Measurements from ENCODE around the gene OR2A12.
"Not testable (repeated sequence)": the region's sequence is repeated elsewhere in the genome, so short reads cannot be mapped to it uniquely, and the experiment has no call there.

Gene OR2A12

DNA sequence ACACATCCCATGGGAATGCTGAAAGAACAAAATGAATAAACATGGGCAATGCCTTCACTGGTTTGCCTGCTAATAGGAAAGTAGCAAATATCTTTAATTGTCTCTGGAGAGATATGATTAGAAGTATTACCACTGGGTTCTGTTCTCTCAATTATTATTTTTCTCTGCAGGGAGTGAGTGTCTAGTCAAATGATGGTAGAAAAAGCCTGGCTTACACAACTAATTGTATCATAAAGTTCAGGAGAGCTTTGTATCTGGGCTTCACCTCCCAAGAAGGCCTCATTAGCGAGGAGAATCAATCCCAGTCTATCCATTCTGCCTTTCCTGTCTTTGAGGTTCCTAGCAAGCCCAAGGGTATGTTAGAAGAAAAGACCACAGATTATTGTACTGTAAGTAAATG is 36.8 kb downstream of the OR2A12 start, which contains the start of gene OR2A14:
Gene OR2A14 (plus strand): TSS at position 301 of the 400 bp plus-strand sequence. CDS start 5,937 bp downstream, outside the sequence.
- DNase-seq: no peak

DNA sequence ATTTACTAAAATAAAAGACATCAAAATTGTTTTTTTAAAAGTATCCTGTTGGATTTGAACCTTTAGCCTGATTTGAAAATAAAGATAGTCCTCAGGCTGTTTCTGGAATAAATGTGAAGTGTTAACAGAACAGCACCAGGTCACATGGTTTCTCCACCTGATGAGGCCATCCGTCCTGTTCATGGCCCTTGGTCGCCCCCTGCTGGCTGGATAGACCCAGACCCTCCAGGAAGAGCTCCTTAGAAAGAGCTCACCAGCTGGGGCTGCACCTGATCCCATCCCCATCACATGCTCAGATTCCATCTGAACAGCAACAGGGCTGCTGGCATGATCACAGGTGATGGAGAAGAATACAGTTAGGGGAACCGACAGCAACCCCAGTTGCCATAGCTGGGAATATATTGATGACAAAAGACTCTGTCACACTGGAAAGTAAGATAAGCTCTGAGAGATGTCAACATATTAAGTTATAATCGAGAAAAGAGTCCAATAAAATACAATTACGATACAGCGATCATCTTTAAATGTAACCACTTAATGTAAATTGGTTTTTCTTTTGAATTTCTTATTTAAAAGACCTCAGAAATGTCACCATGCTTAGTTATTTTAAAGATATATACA is 41.7 kb downstream of the OR2A12 start:
- DNase-seq: peak; percentile 83

DNA sequence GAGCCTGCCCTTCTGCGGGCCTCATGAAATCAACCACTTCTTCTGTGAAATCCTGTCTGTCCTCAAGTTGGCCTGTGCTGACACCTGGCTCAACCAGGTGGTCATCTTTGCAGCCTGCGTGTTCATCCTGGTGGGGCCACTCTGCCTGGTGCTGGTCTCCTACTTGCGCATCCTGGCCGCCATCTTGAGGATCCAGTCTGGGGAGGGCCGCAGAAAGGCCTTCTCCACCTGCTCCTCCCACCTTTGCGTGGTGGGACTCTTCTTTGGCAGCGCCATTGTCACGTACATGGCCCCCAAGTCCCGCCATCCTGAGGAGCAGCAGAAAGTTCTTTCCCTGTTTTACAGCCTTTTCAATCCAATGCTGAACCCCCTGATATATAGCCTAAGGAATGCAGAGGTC is 43.5 kb downstream of the OR2A12 start:
- DNase-seq: not testable (repeated sequence)

DNA sequence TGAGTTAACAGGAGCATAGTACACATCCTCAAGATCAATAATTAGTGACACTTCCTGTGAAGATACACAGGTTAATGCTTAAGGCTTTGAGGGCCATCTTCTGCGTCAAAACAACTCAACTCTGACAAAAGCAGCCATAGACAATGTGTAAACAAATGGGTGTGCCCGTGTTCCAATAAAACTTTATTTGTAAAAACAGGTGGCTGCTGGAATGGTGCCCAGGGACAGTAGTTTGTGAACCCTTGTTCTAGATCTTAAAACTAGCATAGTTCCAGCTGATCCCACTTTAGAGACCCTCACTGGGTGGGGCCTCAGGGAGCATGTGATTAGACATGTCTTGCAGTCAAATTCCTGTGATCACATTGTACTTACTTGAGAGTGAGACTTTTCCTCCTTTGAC is 44.7 kb downstream of the OR2A12 start:
- DNase-seq: no peak

DNA sequence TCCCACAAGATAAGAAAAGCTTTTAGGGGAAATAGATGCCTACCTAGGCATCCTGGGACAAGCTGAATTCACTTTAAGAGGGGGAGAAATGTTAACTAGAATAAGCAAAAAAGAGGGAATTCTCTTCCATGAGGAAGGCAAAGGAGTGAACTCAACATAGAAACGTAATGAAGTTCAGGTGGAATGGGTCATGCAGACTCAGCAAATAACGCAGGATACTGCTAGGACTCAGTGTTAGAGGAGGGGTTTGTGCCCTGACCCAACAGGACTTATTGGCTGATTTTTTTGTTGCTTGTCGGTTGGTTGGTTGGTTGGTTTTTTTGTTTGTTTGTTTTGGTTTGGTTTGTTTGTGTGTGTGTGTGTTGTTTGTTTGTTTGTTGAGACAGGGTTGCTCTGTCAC is 46.2 kb downstream of the OR2A12 start:
- no peak for DNase-seq

DNA sequence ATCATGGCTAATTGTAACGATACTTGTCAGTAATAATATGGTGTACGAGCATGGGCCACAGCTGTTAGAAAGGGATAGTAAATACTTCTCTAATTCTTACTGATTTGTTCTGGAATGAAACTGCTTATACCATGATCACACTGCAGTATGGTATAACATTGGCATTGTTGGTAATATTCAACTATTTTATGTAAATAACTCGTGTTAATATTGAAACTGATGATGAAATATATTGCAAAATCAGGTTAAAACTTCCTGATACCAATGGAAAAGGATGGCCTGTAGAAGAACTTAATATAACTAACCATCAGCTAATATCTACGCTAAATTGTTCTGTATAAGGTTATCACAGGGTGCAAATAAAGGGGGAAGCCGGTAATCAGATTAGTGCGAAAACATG is 47.2 kb downstream of the OR2A12 start:
- no peak for DNase-seq

DNA sequence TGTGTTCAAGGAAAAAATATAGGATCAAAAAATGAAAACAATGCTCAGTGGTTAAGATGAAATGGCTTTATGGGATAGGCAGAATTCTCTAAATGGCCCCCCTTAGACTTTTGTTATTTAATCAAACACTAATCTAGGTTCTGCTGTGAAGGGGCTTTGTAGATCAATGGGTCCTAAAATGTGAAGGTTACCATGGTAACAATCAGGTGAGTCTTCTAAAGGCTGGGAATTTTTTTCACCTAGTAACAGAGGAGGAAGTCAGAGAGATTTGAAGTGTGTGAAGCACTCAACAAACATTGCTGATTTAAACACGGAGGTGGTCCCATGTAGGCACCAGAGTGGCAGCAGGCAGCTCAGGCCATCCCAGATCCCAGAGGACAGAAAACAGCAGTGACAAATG is 48.0 kb downstream of the OR2A12 start:
- no peak for DNase-seq

DNA sequence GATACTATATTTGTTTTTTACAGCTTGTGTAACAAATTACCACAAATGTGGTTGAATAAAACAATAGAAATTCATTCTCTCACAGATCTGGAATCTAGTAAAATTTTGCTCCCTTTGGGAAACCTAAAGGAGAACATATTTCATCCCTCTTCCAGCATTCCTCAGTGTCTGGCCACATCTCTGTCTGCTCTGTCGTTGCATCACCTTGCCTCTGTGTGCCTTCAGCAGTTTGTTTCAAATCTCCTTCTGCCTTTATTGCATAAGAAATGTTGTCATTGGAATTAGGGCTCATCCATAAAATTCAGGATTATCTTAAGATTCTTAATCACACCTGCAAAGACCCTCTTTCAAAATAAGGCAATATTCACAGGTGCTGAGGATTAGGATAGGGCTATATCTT is 51.4 kb downstream of the OR2A12 start:
- DNase-seq: no peak

DNA sequence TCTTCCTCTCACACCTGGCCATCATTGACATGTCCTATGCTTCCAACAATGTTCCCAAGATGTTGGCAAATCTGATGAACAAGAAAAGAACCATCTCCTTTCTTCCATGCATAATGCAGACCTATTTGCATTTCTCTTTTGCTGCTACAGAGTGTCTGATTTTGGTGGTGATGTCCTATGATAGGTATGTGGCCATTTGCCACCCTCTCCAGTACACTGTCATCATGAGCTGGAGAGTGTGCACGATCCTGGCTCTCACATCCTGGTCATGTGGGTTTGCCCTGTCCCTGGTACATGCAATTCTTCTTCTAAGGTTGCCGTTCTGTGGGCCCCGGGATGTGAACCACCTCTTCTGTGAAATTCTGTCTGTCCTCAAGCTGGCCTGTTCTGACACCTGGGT is 56.1 kb downstream of the OR2A12 start:
- no peak for DNase-seq

DNA sequence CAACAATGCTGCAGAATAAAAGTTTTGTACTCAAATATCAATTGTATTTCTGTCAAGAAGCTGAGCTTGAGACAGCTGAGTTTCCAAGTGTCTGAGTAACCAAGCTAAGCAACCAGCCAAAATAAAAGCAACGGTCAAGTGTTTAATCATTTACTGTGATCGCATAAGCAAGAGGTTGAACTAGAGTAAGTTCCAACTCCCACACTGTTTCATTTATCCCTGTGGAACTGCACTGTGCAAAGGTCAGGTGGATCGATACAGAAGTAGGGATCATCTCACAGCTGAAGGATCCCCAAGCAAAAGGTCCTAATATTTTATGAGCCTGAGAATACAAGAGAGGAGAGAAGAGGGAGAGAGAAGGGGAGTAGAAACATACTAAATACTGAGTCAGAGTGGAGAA is 58.3 kb downstream of the OR2A12 start:
- DNase-seq: no peak

DNA sequence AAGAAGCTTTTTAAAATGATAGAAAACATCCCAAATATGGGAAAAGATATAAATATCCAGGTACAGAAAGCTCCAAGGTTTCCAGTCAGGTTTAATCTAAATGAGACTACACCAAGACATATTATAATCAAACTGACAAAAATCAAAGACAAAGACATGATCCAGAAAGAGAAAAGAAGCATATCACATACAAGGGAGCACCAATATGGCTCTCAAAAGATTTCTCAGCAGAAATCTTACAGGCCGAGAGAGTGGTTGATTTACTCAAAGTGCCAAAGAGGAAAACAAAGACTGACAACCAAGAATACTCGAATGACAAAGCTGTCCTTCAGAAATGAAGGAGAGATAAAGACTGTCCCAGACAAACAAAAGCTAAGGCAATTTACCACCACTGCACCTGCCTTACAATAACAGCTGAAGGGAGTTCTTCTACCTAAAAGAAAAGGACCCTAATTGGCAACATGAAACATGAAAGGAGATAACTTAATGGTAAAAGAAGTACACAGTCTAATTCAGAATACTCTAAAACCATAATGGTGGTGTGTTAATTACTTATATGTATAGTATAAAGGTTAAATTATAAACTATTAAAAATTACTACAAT is 62.2 kb downstream of the OR2A12 start:
- DNase-seq: no peak

Data from CD4-positive, alpha-beta T cell treated with Interleukin-21 for 1 hour (primary cell).